ENCODE measurements around the gene UQCRC1.

The UQCRC1 gene

GRCh38 chr3:48617559-48617958, 8.1 kb upstream of the UQCRC1 start:
- TF ChIP-seq, protein P1, sequence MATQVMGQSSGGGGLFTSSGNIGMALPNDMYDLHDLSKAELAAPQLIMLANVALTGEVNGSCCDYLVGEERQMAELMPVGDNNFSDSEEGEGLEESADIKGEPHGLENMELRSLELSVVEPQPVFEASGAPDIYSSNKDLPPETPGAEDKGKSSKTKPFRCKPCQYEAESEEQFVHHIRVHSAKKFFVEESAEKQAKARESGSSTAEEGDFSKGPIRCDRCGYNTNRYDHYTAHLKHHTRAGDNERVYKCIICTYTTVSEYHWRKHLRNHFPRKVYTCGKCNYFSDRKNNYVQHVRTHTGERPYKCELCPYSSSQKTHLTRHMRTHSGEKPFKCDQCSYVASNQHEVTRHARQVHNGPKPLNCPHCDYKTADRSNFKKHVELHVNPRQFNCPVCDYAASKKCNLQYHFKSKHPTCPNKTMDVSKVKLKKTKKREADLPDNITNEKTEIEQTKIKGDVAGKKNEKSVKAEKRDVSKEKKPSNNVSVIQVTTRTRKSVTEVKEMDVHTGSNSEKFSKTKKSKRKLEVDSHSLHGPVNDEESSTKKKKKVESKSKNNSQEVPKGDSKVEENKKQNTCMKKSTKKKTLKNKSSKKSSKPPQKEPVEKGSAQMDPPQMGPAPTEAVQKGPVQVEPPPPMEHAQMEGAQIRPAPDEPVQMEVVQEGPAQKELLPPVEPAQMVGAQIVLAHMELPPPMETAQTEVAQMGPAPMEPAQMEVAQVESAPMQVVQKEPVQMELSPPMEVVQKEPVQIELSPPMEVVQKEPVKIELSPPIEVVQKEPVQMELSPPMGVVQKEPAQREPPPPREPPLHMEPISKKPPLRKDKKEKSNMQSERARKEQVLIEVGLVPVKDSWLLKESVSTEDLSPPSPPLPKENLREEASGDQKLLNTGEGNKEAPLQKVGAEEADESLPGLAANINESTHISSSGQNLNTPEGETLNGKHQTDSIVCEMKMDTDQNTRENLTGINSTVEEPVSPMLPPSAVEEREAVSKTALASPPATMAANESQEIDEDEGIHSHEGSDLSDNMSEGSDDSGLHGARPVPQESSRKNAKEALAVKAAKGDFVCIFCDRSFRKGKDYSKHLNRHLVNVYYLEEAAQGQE (IDR thresholded peaks at IDR 0.05; ENCODE audit: insufficient read depth in 1 of 2, low read depth in 2 of 2, low read length in 2 of 2) = no peak
- no peak for TF ChIP-seq TAF1 (IDR thresholded peaks at IDR 0.05; ENCODE audit: borderline replicate concordance, insufficient read depth, low read length)
- no peak for TF ChIP-seq POLR2AphosphoS5 (IDR thresholded peaks at IDR 0.05; ENCODE audit: low read depth, low read length)
- TF ChIP-seq SIN3A (IDR thresholded peaks at IDR 0.05; ENCODE audit: borderline replicate concordance, insufficient read depth, low read length) = no peak
- TF ChIP-seq FOXP2 (optimal IDR thresholded peaks at IDR 0.05; ENCODE audit: borderline replicate concordance, extremely low read depth, extremely low read length, insufficient read depth) = no peak

- TF ChIP-seq FOXP2 (optimal IDR thresholded peaks at IDR 0.05; ENCODE audit: borderline replicate concordance, extremely low read depth, extremely low read length, insufficient read depth) = no peak
- no peak for TF ChIP-seq POLR2AphosphoS5 (IDR thresholded peaks at IDR 0.05; ENCODE audit: low read depth, low read length)
- TF ChIP-seq SIN3A (IDR thresholded peaks at IDR 0.05; ENCODE audit: borderline replicate concordance, insufficient read depth, low read length) = no peak
- no peak for TF ChIP-seq TAF1 (IDR thresholded peaks at IDR 0.05; ENCODE audit: borderline replicate concordance, insufficient read depth, low read length)
- TF ChIP-seq, protein P1 (IDR thresholded peaks at IDR 0.05; ENCODE audit: insufficient read depth in 1 of 2, low read depth in 2 of 2, low read length in 2 of 2) = no peak
Observed at GRCh38 chr3:48614044-48614443, 4.6 kb upstream of the UQCRC1 start.

DNA sequence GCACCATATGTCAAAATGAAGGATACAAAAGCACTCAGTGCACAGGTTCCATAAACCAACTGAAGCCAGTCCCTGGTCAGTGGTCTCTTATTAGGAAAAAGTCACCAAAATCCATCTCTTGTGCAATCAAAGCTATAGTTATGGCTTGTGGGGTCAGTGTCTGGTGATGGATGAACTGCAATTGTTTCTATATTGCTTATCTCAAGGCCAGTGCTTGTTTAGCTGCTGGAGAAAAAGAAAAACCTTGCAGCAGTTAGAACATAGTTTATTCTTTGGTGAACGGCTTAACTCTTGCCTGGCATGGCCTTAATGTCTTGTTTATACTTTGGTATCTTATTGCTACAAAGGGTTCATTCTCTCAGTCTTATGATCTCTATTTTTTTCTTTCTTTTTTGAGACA, 2.9 kb upstream of the UQCRC1 start:
- TF ChIP-seq TAF1 (IDR thresholded peaks at IDR 0.05; ENCODE audit: borderline replicate concordance, insufficient read depth, low read length) (no peak), FOXP2 (optimal IDR thresholded peaks at IDR 0.05; ENCODE audit: borderline replicate concordance, extremely low read depth, extremely low read length, insufficient read depth) (no peak), POLR2AphosphoS5 (IDR thresholded peaks at IDR 0.05; ENCODE audit: low read depth, low read length) (no peak), SIN3A (IDR thresholded peaks at IDR 0.05; ENCODE audit: borderline replicate concordance, insufficient read depth, low read length) (no peak)
- TF ChIP-seq, protein P1 (IDR thresholded peaks at IDR 0.05; ENCODE audit: insufficient read depth in 1 of 2, low read depth in 2 of 2, low read length in 2 of 2) = no peak

DNA sequence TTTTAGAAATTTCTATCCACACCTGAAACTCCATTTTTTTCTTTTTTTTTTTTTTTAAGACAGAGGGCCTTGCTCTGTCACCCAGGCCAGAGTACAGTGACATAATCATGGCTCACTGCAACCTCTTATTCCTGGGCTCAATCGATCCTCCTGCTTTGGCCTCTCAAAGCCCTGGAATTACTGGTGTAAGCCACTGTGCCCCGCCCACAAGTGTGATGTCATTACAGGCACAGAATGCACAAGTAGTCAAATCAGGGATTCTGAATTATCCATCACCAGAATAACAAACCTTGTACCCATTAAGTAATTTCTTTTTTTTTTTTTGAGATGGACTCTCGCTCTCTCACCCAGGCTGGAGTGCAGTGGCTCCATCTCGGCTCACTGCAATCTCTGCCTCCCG, 1.9 kb downstream of the UQCRC1 start:
- TF ChIP-seq POLR2AphosphoS5 (IDR thresholded peaks at IDR 0.05; ENCODE audit: low read depth, low read length) = no peak
- TF ChIP-seq SIN3A (IDR thresholded peaks at IDR 0.05; ENCODE audit: borderline replicate concordance, insufficient read depth, low read length) = no peak
- TF ChIP-seq TAF1 (IDR thresholded peaks at IDR 0.05; ENCODE audit: borderline replicate concordance, insufficient read depth, low read length) = no peak

DNA sequence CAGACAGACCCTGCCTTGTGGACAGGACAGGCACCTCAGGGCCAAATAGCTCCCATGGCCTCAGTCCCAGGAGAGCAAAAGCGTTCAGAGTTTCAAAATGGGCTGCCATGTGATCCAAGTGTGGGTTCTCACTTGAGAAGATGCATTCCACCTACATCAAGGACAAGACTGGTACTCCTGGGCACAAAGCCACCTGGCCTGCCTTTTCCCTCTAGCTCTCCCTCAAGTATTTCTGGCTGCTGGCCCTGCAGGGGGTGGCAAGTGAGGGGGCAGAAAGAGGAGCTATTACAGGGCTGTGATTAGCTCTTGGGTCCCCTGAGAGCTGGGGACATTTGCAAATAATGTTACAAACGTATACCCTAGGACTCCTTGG, 7.8 kb downstream of the UQCRC1 start:
- TF ChIP-seq, protein P1 (IDR thresholded peaks at IDR 0.05; ENCODE audit: insufficient read depth in 1 of 2, low read depth in 2 of 2, low read length in 2 of 2) = no peak
- TF ChIP-seq POLR2AphosphoS5 (IDR thresholded peaks at IDR 0.05; ENCODE audit: low read depth, low read length) (no peak), TAF1 (IDR thresholded peaks at IDR 0.05; ENCODE audit: borderline replicate concordance, insufficient read depth, low read length) (no peak), SIN3A (IDR thresholded peaks at IDR 0.05; ENCODE audit: borderline replicate concordance, insufficient read depth, low read length) (no peak), FOXP2 (optimal IDR thresholded peaks at IDR 0.05; ENCODE audit: borderline replicate concordance, extremely low read depth, extremely low read length, insufficient read depth) (no peak)
